K562 (cell line): ENCODE results near the gene LRRC4. TPM values are rescaled to one million over a fixed set of nuclear protein-coding genes. Genes with fewer than 3 reads are reported as not detected.

ENCODE experiments used
- ATAC-seq: fragments of 200-7000 bp; cut with Tn5 transposase; 3 replicates; pipeline ENCODE4 v1.9.1; 2020; ENCODE audit warnings: moderate library complexity
- BruUV-seq: library from RNA; stranded (reverse); fragments of 400-500 nt; replicated peaks from 2 replicates; lab custom pipeline; 2021; lab: Mats Ljungman, UMichigan
- CTCF ChIA-PET: fragments of 300-600 bp; formaldehyde crosslinking; extraction: SDS; loops from one replicate; lab custom pipeline; 2021; ENCODE audit warnings: low intra/inter-chr PET ratio; lab: Yijun Ruan, JAX
- POLR2A ChIA-PET: fragments of 300-600, 350-650 bp; sonication (Branson Sonifier 250); formaldehyde crosslinking; extraction: SDS; loops from one replicate; lab custom pipeline; 2021; ENCODE audit warnings: antibody characterized with exemption, inconsistent platforms; lab: Yijun Ruan, JAX
- DNase-seq, 4 experiments: peaks; one replicate each; pipeline versions ENCODE4 v3.0.0 to v3.0.0-alpha.2; 2011 to 2018; ENCODE audit warnings: low spot score in 3 of 4, mixed read lengths in 3 of 4; ENCODE audit errors: extremely low read depth in 1 of 4
- FAIRE-seq: peaks from 2 replicates; lab custom pipeline; 2011; peaks lifted over from hg19 to GRCh38; lab: Jason Lieb, UNC
- H2AFZ ChIP-seq: 2 replicates; pipeline ENCODE4 v1.6.0; 2011; ENCODE audit warnings: low read depth, low read length, control low read depth, inconsistent platforms
- H3K27ac ChIP-seq: fragments of 200-600 bp; 3 replicates; pipeline ENCODE4 v1.8.0; 2011; ENCODE audit warnings: low read depth, mild to moderate bottlenecking, control low read depth, inconsistent platforms, low read length, moderate library complexity, mixed read lengths; ENCODE audit errors: extremely low read depth
- H3K27me3 ChIP-seq, 2 experiments: fragments of 300-600 bp in 1 of 2; 2 replicates in 1 of 2; 3 replicates in 1 of 2; pipeline versions ENCODE4 v1.6.0 to v1.8.0; 2011; ENCODE audit warnings: inconsistent platforms in 2 of 2, low read length in 2 of 2, mild to moderate bottlenecking in 1 of 2, mixed read lengths in 1 of 2, moderate library complexity in 1 of 2; ENCODE audit not compliant: control insufficient read depth in 2 of 2, insufficient read depth in 2 of 2
- H3K36me3 ChIP-seq: fragments of 300-600 bp; 3 replicates; pipeline ENCODE4 v1.8.0; 2011; ENCODE audit warnings: mild to moderate bottlenecking, low read length, inconsistent platforms; ENCODE audit not compliant: control insufficient read depth, insufficient read depth
- H3K4me1 ChIP-seq, 2 experiments: fragments of 200-600 bp in 1 of 2; replicated peaks in 1 of 2; 2 replicates in 1 of 2; 3 replicates in 1 of 2; pipeline versions ENCODE4 v1.5.1 to v1.8.0; 2011; ENCODE audit warnings: inconsistent platforms in 2 of 2, low read length in 2 of 2, mild to moderate bottlenecking in 1 of 2, mixed read lengths in 1 of 2, moderate library complexity in 1 of 2; ENCODE audit not compliant: control insufficient read depth in 2 of 2, insufficient read depth in 2 of 2
- H3K4me2 ChIP-seq: 2 replicates; pipeline ENCODE4 v1.6.1; 2011; ENCODE audit warnings: low read length, control low read depth, inconsistent platforms, mixed read lengths; ENCODE audit not compliant: insufficient read depth
- H3K4me3 ChIP-seq: fragments of 200-600 bp; sonication (generic), shearing (Covaris generic); 2 replicates; pipeline ENCODE4 v1.5.1; 2016; ENCODE audit warnings: control low read depth, inconsistent platforms
- H3K79me2 ChIP-seq: fragments of 200-600 bp; 3 replicates; pipeline ENCODE4 v1.8.0; 2011; ENCODE audit warnings: low read length, inconsistent platforms; ENCODE audit not compliant: control insufficient read depth, insufficient read depth
- H3K9ac ChIP-seq, 2 experiments: 2 replicates each; pipeline versions ENCODE4 v1.6.0 to v1.6.1; 2011; ENCODE audit warnings: low read depth in 2 of 2, low read length in 2 of 2, control low read depth in 1 of 2, inconsistent platforms in 1 of 2, mild to moderate bottlenecking in 1 of 2, mixed read lengths in 1 of 2; ENCODE audit not compliant: insufficient read depth in 1 of 2
- H3K9me1 ChIP-seq: one replicate; pipeline ENCODE4 v1.6.0; 2011; ENCODE audit warnings: inconsistent platforms, mild to moderate bottlenecking, low read length, moderate library complexity; ENCODE audit not compliant: control insufficient read depth, insufficient read depth
- H3K9me3 ChIP-seq: replicated peaks from 2 replicates; pipeline ENCODE4 v1.5.1; 2011; ENCODE audit warnings: low read depth, low read length, inconsistent platforms; ENCODE audit not compliant: control insufficient read depth, insufficient read depth
- H4K20me1 ChIP-seq: replicated peaks from 2 replicates; pipeline ENCODE4 v1.6.1; 2011; ENCODE audit warnings: low read length, inconsistent platforms, mixed read lengths; ENCODE audit not compliant: control insufficient read depth, insufficient read depth
- CC2D1A ChIP-seq: fragments of 450-650 bp; IDR thresholded peaks from 2 replicates; pipeline ENCODE4 v1.6.1; 2017; ENCODE audit warnings: mild to moderate bottlenecking
- CEBPG ChIP-seq, 3 experiments: fragments of 200-800 bp in 1 of 3; sonication (Bioruptor generic) in 1 of 3; sonication (generic) in 1 of 3; formaldehyde crosslinking in 1 of 3; IDR thresholded peaks in 2 of 3; conservative IDR thresholded peaks in 1 of 3; 2 replicates each; pipeline versions ENCODE4 v1.6.1 to v1.8.0; 2016 to 2022; ENCODE audit warnings: missing compliant biosample characterization in 2 of 3, missing genetic modification characterization in 2 of 3, mild to moderate bottlenecking in 1 of 3, missing genetic modification reagents in 1 of 3
- CHD4 ChIP-seq: fragments of 200-600 bp; sonication (generic); IDR thresholded peaks from 3 replicates; pipeline ENCODE4 v1.6.1; 2012; ENCODE audit warnings: low read depth, mild to moderate bottlenecking, mixed read lengths, low read length, inconsistent platforms; ENCODE audit not compliant: insufficient read depth, insufficient replicate concordance, poor library complexity, severe bottlenecking
- EGR1 ChIP-seq: fragments of 450-650 bp; conservative IDR thresholded peaks from 2 replicates; pipeline ENCODE4 v1.6.1; 2017; ENCODE audit warnings: mild to moderate bottlenecking
- HDAC3 ChIP-seq: fragments of 450-650 bp; IDR thresholded peaks from 2 replicates; pipeline ENCODE4 v1.6.1; 2018; ENCODE audit warnings: borderline replicate concordance, mild to moderate bottlenecking, moderate library complexity; ENCODE audit not compliant: partially characterized antibody
- MYBL2 ChIP-seq, 2 experiments: fragments of 450-650 bp in 1 of 2; sonication (generic) in 1 of 2; formaldehyde crosslinking in 1 of 2; IDR thresholded peaks; 2 replicates each; pipeline versions ENCODE4 v1.6.1 to v1.8.1; 2017 to 2022; ENCODE audit warnings: borderline replicate concordance in 1 of 2, inconsistent platforms in 1 of 2, low read depth in 1 of 2, mild to moderate bottlenecking in 1 of 2, missing genetic modification reagents in 1 of 2, moderate library complexity in 1 of 2
- MYNN ChIP-seq, 2 experiments: sonication (generic); formaldehyde crosslinking in 1 of 2; IDR thresholded peaks; 2 replicates each; pipeline versions ENCODE4 v1.5.0 to v1.6.1; 2016 to 2020; ENCODE audit warnings: antibody characterized with exemption in 1 of 2, missing genetic modification reagents in 1 of 2
- NUFIP1 ChIP-seq: fragments of 450-650 bp; IDR thresholded peaks from 2 replicates; pipeline ENCODE4 v1.6.1; 2018; ENCODE audit not compliant: partially characterized antibody
- RFX5 ChIP-seq: IDR thresholded peaks from 2 replicates; pipeline ENCODE4 v1.6.1; 2011; ENCODE audit warnings: low read depth, mild to moderate bottlenecking, improper control_type of control experiment, low read length
- SLC30A9 ChIP-seq: fragments of 250-450 bp; sonication (Bioruptor Pico); IDR thresholded peaks from 2 replicates; pipeline ENCODE4 v1.8.0; 2022; ENCODE audit warnings: mild to moderate bottlenecking, moderate library complexity
- ZHX1 ChIP-seq: fragments of 150-350 bp; conservative IDR thresholded peaks from 2 replicates; pipeline ENCODE4 v1.6.1; 2014; ENCODE audit warnings: low read length
- ZMIZ1 ChIP-seq, 2 experiments: fragments of 150-350 bp in 1 of 2; IDR thresholded peaks; 2 replicates each; pipeline ENCODE4 v1.6.1; 2012 to 2016; ENCODE audit warnings: low read depth in 2 of 2, low read length in 2 of 2, mild to moderate bottlenecking in 1 of 2, moderate library complexity in 1 of 2
- ZNF232 ChIP-seq: sonication (generic); formaldehyde crosslinking; IDR thresholded peaks from 2 replicates; pipeline ENCODE4 v1.8.0; 2022; ENCODE audit warnings: mild to moderate bottlenecking, missing genetic modification reagents
- ZNF384 ChIP-seq: IDR thresholded peaks from 2 replicates; pipeline ENCODE4 v1.6.1; 2012; ENCODE audit warnings: low read depth, low read length, improper control_type of control experiment
- ZNF408 ChIP-seq: fragments of 250-450 bp; sonication (Bioruptor Pico); IDR thresholded peaks from 2 replicates; pipeline ENCODE4 v1.4.0; 2020; ENCODE audit warnings: low read depth, mild to moderate bottlenecking, moderate library complexity
- ZNF57 ChIP-seq: fragments of 450-650 bp; formaldehyde crosslinking; IDR thresholded peaks from 2 replicates; pipeline ENCODE4 v1.4.0; 2020; ENCODE audit warnings: mild to moderate bottlenecking, moderate library complexity
- WGBS: fragments of 100-300 bp; shearing (Covaris generic); methylation state at CpG from one replicate; pipeline ENCODE4 v1.1.6; 2016; ENCODE audit warnings: low coverage, mixed read lengths; ENCODE audit not compliant: insufficient coverage; ENCODE audit errors: missing lambda C conversion rate; 5-methylcytosine and 5-hydroxymethylcytosine counted together
- in situ Hi-C: fragments of 300-500 bp; cut with MboI; formaldehyde crosslinking; loops from 4 replicates; pipeline ENCODE4 v1.15.0; 2018; ENCODE audit warnings: inconsistent platforms, mixed read lengths
- intact Hi-C: fragments of 100-400 bp; cut with micrococcal nuclease; formaldehyde crosslinking; loops from 2 replicates; pipeline ENCODE4 v1.14.2; 2022
- polyA plus RNA-seq, 8 experiments: library from polyadenylated mRNA; depleted of rRNA in 4 of 8; stranded (reverse) in 5 of 8; unstranded in 3 of 8; fragments of >200 nt; fragmentation: Nextera tagmentation in 2 of 8; fragmentation: Illumina TruSeq in 1 of 8; extraction: Ambion mirVana in 2 of 8; extraction: Trizol in 1 of 8; gene quantifications; 2 replicates each; pipeline versions ENCODE4 v1.2.1 to v1.2.3, GENCODE V29; 2011 to 2014; ENCODE audit warnings: inconsistent platforms in 1 of 8, missing spikeins in 1 of 8
- total RNA-seq, 7 experiments: library from RNA; depleted of rRNA in 6 of 7; stranded (reverse); fragments of >200 nt in 6 of 7; fragmentation: Illumina TruSeq in 2 of 7; extraction: Trizol in 2 of 7; gene quantifications; 2 replicates each; pipeline versions ENCODE4 v1.2.1 to v1.2.3, GENCODE V29; 2011 to 2021; ENCODE audit warnings: low replicate concordance in 1 of 7

LRRC4 gene
- total and polyA plus RNA-seq, 9 of the 15 experiments (the other 6 are each of a cell fraction or from before 2014, with no cell fraction given), result 0.04 to 0.11 TPM; not detected in 7

- Histone ChIP-seq H2AFZ (no peak overlapping the region), H3K27ac (no peak overlapping the region), H3K4me3 (no peak overlapping the region), H3K9me3 (no peaks in the 10 kb centered on the region), H3K36me3 (peaks cover 19% of the 10 kb centered on the region), H3K9ac (no peak overlapping the region), H3K79me2 (no peaks in the 10 kb centered on the region), H4K20me1 (peaks cover 41% of the 10 kb centered on the region), H3K27me3 (no peaks in the 10 kb centered on the region), H3K4me1 (no peaks in the 10 kb centered on the region), H3K9me1 (no peaks in the 10 kb centered on the region), H3K4me2 (no peak overlapping the region)
- intact Hi-C loops (loop anchor here (5.0 kb wide), 1 partner anchor 82 kb away; no protein-coding TSS in a partner anchor), in situ Hi-C loops (no loop called here)
- WGBS, result 48% methylated on average over 3 of the region's 3 CpGs
- BruUV-seq, result no TSS peak
- ATAC-seq (no peak), DNase-seq (no peak), FAIRE-seq (no peak)
- ChIA-PET POLR2A (interaction anchor here (1.1 to 1.6 kb wide), 3 partner anchors 10 to 25 kb away, joined by 3 read pairs; no protein-coding TSS in a partner anchor), CTCF (no interaction called here)
- TF ChIP-seq ZNF384 (no peak), EGR1 (no peak), MYBL2 (IDR thresholded peaks at IDR 0.05; ENCODE audit: low read depth) (no peak), MYBL2 (CRISPR knock-in tag; IDR thresholded peaks at IDR 0.05; ENCODE audit: borderline replicate concordance) (no peak), ZMIZ1 (IDR thresholded peaks at IDR 0.05; ENCODE audit: low read depth in 2 of 2, low read length in 2 of 2) (no peak), ZHX1 (no peak), ZNF232 (CRISPR knock-in tag) (no peak), CEBPG (CRISPR knock-in tag; IDR thresholded peaks at IDR 0.05) (no peak), CEBPG (tag; conservative IDR thresholded peaks at IDR 0.05 in 1 of 2, IDR thresholded peaks at IDR 0.05 in 1 of 2) (no peak), NUFIP1 (no peak), HDAC3 (no peak), CC2D1A (no peak), CHD4 (no peak), RFX5 (no peak), ZNF408 (CRISPR knock-in tag) (no peak), MYNN (IDR thresholded peaks at IDR 0.05) (no peak), MYNN (CRISPR knock-in tag; IDR thresholded peaks at IDR 0.05) (no peak), SLC30A9 (CRISPR knock-in tag) (no peak), ZNF57 (CRISPR knock-in tag) (no peak)
Measured at GRCh38 chr7:128040205-128040604, 9.0 kb upstream of the LRRC4 start.
